ENCODE measurements around the gene ELOA.

Gene ELOA

GRCh38 chr1:23701996-23702395, 41.3 kb upstream of the ELOA start:
- no peak overlapping the region for H3K27ac ChIP-seq (ENCODE audit: extremely low read depth, low read depth, low read length)
- TF ChIP-seq ZNF10 (tag by site-specific recombination; IDR thresholded peaks at IDR 0.05) = peak; percentile 66; the same call in 1 of the 2 replicates
- TF ChIP-seq ZSCAN16 (tag by site-specific recombination; IDR thresholded peaks at IDR 0.05) = no peak
- TF ChIP-seq ZNF670 (tag by site-specific recombination; IDR thresholded peaks at IDR 0.05; ENCODE audit: low read depth) = no peak
- TF ChIP-seq ZNF280C (tag by site-specific recombination; IDR thresholded peaks at IDR 0.05) = no peak
- TF ChIP-seq IKZF3 (tag by site-specific recombination; IDR thresholded peaks at IDR 0.05) = 0 out of 2 replicates have a peak, but pooled peaks have one; percentile 27
- no peak for TF ChIP-seq ZNF555 (tag by site-specific recombination; conservative IDR thresholded peaks at IDR 0.05)
- POLR2A ChIA-PET = interaction anchor here (1.0 kb wide), 1 partner anchor 10 kb away, joined by 4 read pairs; the partner anchor contains the start of gene RPL11
- H3K4me1 ChIP-seq (ENCODE audit: control insufficient read depth, insufficient read depth, low read length) = no peaks in the 10 kb centered on the region
- H3K4me3 ChIP-seq (ENCODE audit: low read depth, low read length) = no peak overlapping the region
- no peaks in the 10 kb centered on the region for H3K9me3 ChIP-seq (ENCODE audit: control insufficient read depth, insufficient read depth, low read depth, low read length)
- peaks cover 52 to 81% of the 10 kb centered on the region in 2 experiments for H3K36me3 ChIP-seq (ENCODE audit: control insufficient read depth in 2 of 2, insufficient read depth in 1 of 2, low read length in 2 of 2)
- CTCF ChIA-PET = interaction anchor here (0.6 to 1.4 kb wide), 3 partner anchors 10 to 1601 kb away, joined by 3 to 6 read pairs (median 4); partner anchors contain the start of gene RPL11

GRCh38 chr1:23704834-23705495, 38.3 kb upstream of the ELOA start:
- Histone ChIP-seq H3K9me3 (ENCODE audit: control insufficient read depth, insufficient read depth, low read depth, low read length) (no peaks in the 10 kb centered on the region), H3K4me3 (ENCODE audit: low read depth, low read length) (no peak overlapping the region), H3K27ac (ENCODE audit: extremely low read depth, low read depth, low read length) (no peak overlapping the region), H3K36me3 (ENCODE audit: control insufficient read depth in 2 of 2, insufficient read depth in 1 of 2, low read length in 2 of 2) (peaks cover 31 to 73% of the 10 kb centered on the region in 2 experiments), H3K4me1 (ENCODE audit: control insufficient read depth, insufficient read depth, low read length) (no peaks in the 10 kb centered on the region)
- peak; percentile 70 for TF ChIP-seq ZNF600 (tag by site-specific recombination; IDR thresholded peaks at IDR 0.05)
- no peak for TF ChIP-seq ZNF768 (tag by site-specific recombination; IDR thresholded peaks at IDR 0.05)
- CTCF ChIA-PET = interaction anchor here (0.5 to 0.6 kb wide), 3 partner anchors 25 to 209 kb away, joined by 3 to 6 read pairs (median 3); no protein-coding TSS in a partner anchor
- POLR2A ChIA-PET = interaction anchor here (0.6 kb wide), 1 partner anchor 361 kb away, joined by 3 read pairs; the partner anchor contains the start of gene HNRNPR

GRCh38 chr1:23709229-23709628, 34.0 kb upstream of the ELOA start:
- H3K4me1 ChIP-seq (ENCODE audit: control insufficient read depth, insufficient read depth, low read length) = no peaks in the 10 kb centered on the region
- no peak for TF ChIP-seq ZNF311 (tag by site-specific recombination; IDR thresholded peaks at IDR 0.05; ENCODE audit: borderline replicate concordance)
- no peak for TF ChIP-seq ZNF610 (tag by site-specific recombination; IDR thresholded peaks at IDR 0.05; ENCODE audit: borderline replicate concordance)
- no peak for TF ChIP-seq ZNF843 (tag by site-specific recombination; IDR thresholded peaks at IDR 0.05)
- no peak for TF ChIP-seq ZNF214 (tag by site-specific recombination; IDR thresholded peaks at IDR 0.05; ENCODE audit: borderline replicate concordance)
- TF ChIP-seq ZBTB20 (tag by site-specific recombination; IDR thresholded peaks at IDR 0.05) = no peak
- TF ChIP-seq ZSCAN16 (tag by site-specific recombination; IDR thresholded peaks at IDR 0.05) = no peak
- no peak for TF ChIP-seq KLF1 (tag by site-specific recombination; IDR thresholded peaks at IDR 0.05)
- no peak for TF ChIP-seq ZNF580 (tag by site-specific recombination; IDR thresholded peaks at IDR 0.05)
- TF ChIP-seq ZNF404 (tag by site-specific recombination; IDR thresholded peaks at IDR 0.05) = no peak
- TF ChIP-seq ZBTB48 (tag by site-specific recombination; IDR thresholded peaks at IDR 0.05) = no peak
- TF ChIP-seq ZNF2 (tag by site-specific recombination; IDR thresholded peaks at IDR 0.05) = no peak
- TF ChIP-seq ZNF132 (tag by site-specific recombination; IDR thresholded peaks at IDR 0.05; ENCODE audit: borderline replicate concordance) = no peak
- TF ChIP-seq BCL11B (tag by site-specific recombination; IDR thresholded peaks at IDR 0.05; ENCODE audit: low read depth) = no peak
- no peak for TF ChIP-seq MYNN (tag by site-specific recombination; IDR thresholded peaks at IDR 0.05; ENCODE audit: borderline replicate concordance)

More at GRCh38 chr1:23709229-23709628, 34.0 kb upstream of the ELOA start:
- ChIA-PET CTCF (interaction anchor here (1.3 kb wide), 1 partner anchor 9 kb away, joined by 5 read pairs; no protein-coding TSS in a partner anchor), POLR2A (no interaction called here)
- no peak overlapping the region for H3K27ac ChIP-seq (ENCODE audit: extremely low read depth, low read depth, low read length)
- no peaks in the 10 kb centered on the region for H3K9me3 ChIP-seq (ENCODE audit: control insufficient read depth, insufficient read depth, low read depth, low read length)
- H3K4me3 ChIP-seq (ENCODE audit: low read depth, low read length) = no peak overlapping the region
- H3K36me3 ChIP-seq (ENCODE audit: control insufficient read depth in 2 of 2, insufficient read depth in 1 of 2, low read length in 2 of 2) = peaks cover 2 to 47% of the 10 kb centered on the region in 2 experiments; a peak in 2 of 3 replicates
